K562 treated with DMSO at 1 percent for 48 hours (cell line): Measurements from ENCODE around the gene UBE2I. TPM values are rescaled to one million over a fixed set of nuclear protein-coding genes. Genes with fewer than 3 reads are reported as not detected.

Experiments
- total RNA-seq: library from RNA; unstranded; fragments of 300-600 nt; gene quantifications from 2 replicates; pipeline ENCODE4 v1.2.3, GENCODE V29; 2022; ENCODE audit warnings: low replicate concordance; ENCODE audit errors: extremely low read depth

The UBE2I gene
- total RNA-seq: not detected in 2 replicates

GRCh38 chr16:1308977-1309885 lies at the start of gene UBE2I:
UBE2I (plus strand) TSS chr16:1309636; CDS start chr16:1314031, 4,395 bp downstream.

DNA sequence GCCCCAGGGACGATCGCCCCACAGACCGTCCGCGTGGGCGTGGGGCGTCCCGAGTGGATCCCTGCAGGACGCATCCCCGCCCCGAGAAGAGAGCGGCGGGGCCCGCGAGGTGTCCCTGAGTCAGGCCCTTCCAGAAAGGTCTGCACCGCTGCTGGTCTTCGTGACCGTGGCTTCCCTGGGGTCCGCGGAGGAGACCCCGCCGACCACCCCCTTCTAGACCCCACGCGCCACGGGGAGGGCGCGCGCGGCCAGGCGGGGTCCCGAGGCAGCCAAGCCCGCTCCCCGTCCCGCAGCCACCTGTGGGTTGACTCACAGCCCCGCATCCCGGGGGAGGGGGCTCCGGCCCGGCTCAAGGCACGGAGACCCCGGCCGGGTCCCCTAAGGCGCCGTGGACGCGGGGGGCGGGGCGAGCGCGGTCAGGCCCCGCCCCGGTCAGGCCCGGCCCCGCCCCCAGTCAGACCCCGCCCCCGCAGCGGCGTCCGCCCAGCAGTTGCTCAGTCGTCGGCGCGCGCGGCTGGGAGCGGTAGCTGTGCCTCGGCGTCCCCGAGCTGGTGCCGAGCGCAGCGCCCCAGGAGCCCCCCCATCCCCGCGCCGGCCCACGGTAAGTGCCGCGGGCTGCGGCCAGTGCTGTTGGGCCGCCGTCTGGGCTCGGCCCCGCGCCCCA lies 23.8 kb downstream of the UBE2I start, which contains the start of gene BAIAP3:
Gene BAIAP3 (plus strand): TSS at position 497 of the 664 bp plus-strand sequence. CDS start 4,905 bp downstream, outside the sequence.

DNA sequence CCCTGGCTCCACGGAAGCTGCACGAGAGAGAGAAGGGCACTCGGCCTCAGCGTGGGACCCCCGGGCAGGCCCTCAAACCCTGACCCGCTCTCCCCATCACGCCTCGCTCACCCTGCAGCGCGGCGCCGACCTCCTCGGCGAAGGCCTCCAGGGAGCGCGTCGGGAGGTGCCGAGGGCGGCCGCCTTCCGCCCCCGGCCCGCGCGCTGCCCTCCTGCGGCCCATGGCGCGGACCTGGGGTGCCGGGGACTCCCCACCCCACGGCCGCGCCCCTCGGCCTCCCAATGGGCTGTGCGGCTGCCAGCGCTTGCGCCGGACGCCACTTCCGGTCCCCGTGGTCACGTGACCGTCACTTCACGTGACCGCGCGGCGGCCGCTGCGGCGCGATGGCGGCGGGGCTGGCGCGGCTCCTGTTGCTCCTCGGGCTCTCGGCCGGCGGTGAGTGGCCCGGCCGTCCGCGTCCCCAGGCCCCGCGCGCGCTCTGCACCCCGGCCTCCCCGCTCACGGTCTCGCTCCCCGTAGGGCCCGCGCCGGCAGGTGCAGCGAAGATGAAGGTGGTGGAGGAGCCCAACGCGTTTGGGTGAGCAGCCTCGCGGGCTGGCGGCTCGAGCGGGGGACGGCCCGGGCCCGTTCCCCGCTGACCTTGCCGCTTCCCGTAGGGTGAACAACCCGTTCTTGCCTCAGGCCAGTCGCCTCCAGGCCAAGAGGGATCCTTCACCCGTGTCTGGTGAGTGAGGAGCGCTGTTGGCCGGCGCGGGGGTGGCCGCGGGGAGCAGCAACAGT lies 42.3 kb downstream of the UBE2I start, which contains the start of the genes GNPTG and TSR3:
Gene GNPTG (plus strand): TSS at position 350 of the 781 bp plus-strand sequence. CDS start 35 bp downstream, at position 385.
Gene TSR3 (minus strand): TSS at position 297 of the 781 bp plus-strand sequence. CDS start 74 bp downstream, at position 223.

Other genes with a start within 250 kb of the UBE2I start
- not detected in 2 replicates for gene SSTR5, start 236.9 kb upstream of the UBE2I start, total RNA-seq
- gene C1QTNF8, start 213.4 kb upstream of the UBE2I start, total RNA-seq: not detected in 2 replicates
- not detected in 2 replicates for gene CACNA1H, start 156.5 kb upstream of the UBE2I start, total RNA-seq
- gene TPSG1, start 84.4 kb upstream of the UBE2I start, total RNA-seq: not detected in 2 replicates
- not detected in 2 replicates for gene TPSB2, start 79.5 kb upstream of the UBE2I start, total RNA-seq
- not detected in 2 replicates for gene TPSAB1, start 68.9 kb upstream of the UBE2I start, total RNA-seq
- gene TPSD1, start 53.6 kb upstream of the UBE2I start, total RNA-seq: not detected in 2 replicates
- gene BAIAP3, start 24.0 kb downstream of the UBE2I start, total RNA-seq: not detected in 2 replicates
- not detected in 2 replicates for gene TSR3, start 42.2 kb downstream of the UBE2I start, total RNA-seq
- gene GNPTG, start 42.3 kb downstream of the UBE2I start, total RNA-seq: not detected in 2 replicates
- not detected in 2 replicates for gene UNKL, start 105.1 kb downstream of the UBE2I start, total RNA-seq
- not detected in 2 replicates for gene UQCC4, start 111.1 kb downstream of the UBE2I start, total RNA-seq
- gene PERCC1, start 121.4 kb downstream of the UBE2I start, total RNA-seq: not detected in 2 replicates
- gene CCDC154, start 134.9 kb downstream of the UBE2I start, total RNA-seq: not detected in 2 replicates
- gene CLCN7, start 165.4 kb downstream of the UBE2I start, total RNA-seq: not detected in 2 replicates
- not detected in 2 replicates for gene PTX4, start 179.3 kb downstream of the UBE2I start, total RNA-seq
- gene TELO2, start 183.7 kb downstream of the UBE2I start, total RNA-seq: not detected in 2 replicates
- gene TMEM204, start 224.0 kb downstream of the UBE2I start, total RNA-seq: not detected in 2 replicates